ENCODE data around the gene STAP2. TPM values are rescaled to one million over a fixed set of nuclear protein-coding genes. Genes with fewer than 3 reads are reported as not detected.

STAP2 gene
- total and polyA plus RNA-seq, 9 of the 15 experiments (the other 6 are each of a cell fraction or from before 2014, with no cell fraction given) = 1.2 to 9.8 (median 4.5) TPM

GRCh38 chr19:4342615-4343369 lies 4.2 kb upstream of the STAP2 start (continued):
- TF ChIP-seq RERE (CRISPR knock-in tag; IDR thresholded peaks at IDR 0.05; ENCODE audit: borderline replicate concordance) = no peak
- TF ChIP-seq E2F6 (IDR thresholded peaks at IDR 0.05; ENCODE audit: borderline replicate concordance in 1 of 2, extremely low read depth in 1 of 2, insufficient read depth in 1 of 2, insufficient read length in 1 of 2, low read depth in 1 of 2, low read length in 1 of 2, poor library complexity in 1 of 2, severe bottlenecking in 1 of 2) = peak; percentile 29 to 47
- TF ChIP-seq CBFB (CRISPR knock-in tag; IDR thresholded peaks at IDR 0.05) = 0 out of 2 replicates have a peak, but pooled peaks have one; percentile 22
- peak; percentile 63; the same call in 1 of the 2 replicates for TF ChIP-seq ZNF76 (CRISPR knock-in tag; IDR thresholded peaks at IDR 0.05; ENCODE audit: borderline replicate concordance)
- 0 out of 2 replicates have a peak, but pooled peaks have one; percentile 39 for TF ChIP-seq NFRKB (IDR thresholded peaks at IDR 0.05; ENCODE audit: low read depth)
- peak; percentile 99 for TF ChIP-seq BACH1 (tag; IDR thresholded peaks at IDR 0.05)
- peak; percentile 92 for TF ChIP-seq KDM5B (IDR thresholded peaks at IDR 0.05; ENCODE audit: insufficient replicate concordance, low read depth, low read length)
- TF ChIP-seq PML (IDR thresholded peaks at IDR 0.05; ENCODE audit: low read length) = peak; percentile 34
- TF ChIP-seq SMAD4 (CRISPR knock-in tag; conservative IDR thresholded peaks at IDR 0.05) = peak; percentile 92
- TF ChIP-seq ZNF79 (CRISPR knock-in tag; IDR thresholded peaks at IDR 0.05; ENCODE audit: low read depth) = peak; percentile 78; the same call in 1 of the 2 replicates
- peak; percentile 43 for TF ChIP-seq HNRNPLL (IDR thresholded peaks at IDR 0.05; ENCODE audit: low read depth, low read length, poor library complexity, severe bottlenecking)
- TF ChIP-seq NR2C1 (IDR thresholded peaks at IDR 0.05) = no peak
- peak; percentile 64 for TF ChIP-seq NR2C1 (tag; IDR thresholded peaks at IDR 0.05)
- TF ChIP-seq NR4A1 (CRISPR knock-in tag; IDR thresholded peaks at IDR 0.05) = no peak
- peak; percentile 97 for TF ChIP-seq NR4A1 (tag; IDR thresholded peaks at IDR 0.05)
- TF ChIP-seq ZNF165 (CRISPR knock-in tag; IDR thresholded peaks at IDR 0.05; ENCODE audit: borderline replicate concordance) = no peak
- peak; percentile 70; the same call in 1 of the 2 replicates for TF ChIP-seq SREBF2 (CRISPR knock-in tag; IDR thresholded peaks at IDR 0.05)
